ENCODE results near the gene SH3TC1.

SH3TC1 gene

GRCh38 chr4:8289956-8290700, 91.0 kb downstream of the SH3TC1 start:
- DNase-seq (ENCODE audit: low read depth), result no peak

- no peak for DNase-seq (ENCODE audit: low read depth)
These were observed 91.5 kb downstream of the SH3TC1 start for GRCh38 chr4:8290701-8290970.
